22Rv1 (cell line): ENCODE measurements around the gene KRTAP10-2.
"Not testable (repeated sequence)": the region's sequence is repeated elsewhere in the genome, so short reads cannot be mapped to it uniquely, and the experiment has no call there.

Source experiments
- H3K27ac ChIP-seq: fragments of 450-650 bp; 2 replicates; pipeline ENCODE4 v1.5.1; 2017
- CTCF ChIP-seq: fragments of 450-650 bp; IDR thresholded peaks from 2 replicates; pipeline ENCODE4 v1.5.1; 2017; ENCODE audit warnings: mild to moderate bottlenecking
- ZFX ChIP-seq: fragments of 450-650 bp; IDR thresholded peaks from 2 replicates; pipeline ENCODE4 v1.6.1; 2017; ENCODE audit warnings: antibody characterized with exemption, borderline replicate concordance

The KRTAP10-2 gene

GRCh38 chr21:44594406-44594916, 43.2 kb upstream of the KRTAP10-2 start:
- no peak for TF ChIP-seq CTCF
- TF ChIP-seq ZFX, result no peak
- H3K27ac ChIP-seq, result no peak overlapping the region

- TF ChIP-seq ZFX (no peak), CTCF (no peak)
- H3K27ac ChIP-seq, result no peak overlapping the region
Measured at GRCh38 chr21:44593598-44594405, 42.5 kb upstream of the KRTAP10-2 start.

GRCh38 chr21:44592446-44593311, 41.4 kb upstream of the KRTAP10-2 start, which contains the start of gene KRTAP10-6:
TSS of gene KRTAP10-6 (minus strand) at chr21:44592505. CDS start at chr21:44592484, 21 bp downstream.
- H3K27ac ChIP-seq, result no peak within 1 kb of the TSS
- TF ChIP-seq ZFX (no peak), CTCF (no peak)

- not testable (repeated sequence) for H3K27ac ChIP-seq
Measured at GRCh38 chr21:44591801-44592130, 40.5 kb upstream of the KRTAP10-2 start.

GRCh38 chr21:44590897-44591800, 39.8 kb upstream of the KRTAP10-2 start:
- not testable (repeated sequence) for H3K27ac ChIP-seq

- no peak for TF ChIP-seq CTCF
- TF ChIP-seq ZFX, result no peak
- no peak overlapping the region for H3K27ac ChIP-seq
Measured at GRCh38 chr21:44590311-44590721, 39.0 kb upstream of the KRTAP10-2 start.

- no peak overlapping the region for H3K27ac ChIP-seq
- no peak for TF ChIP-seq CTCF
- no peak for TF ChIP-seq ZFX
Measured at GRCh38 chr21:44589586-44590305, 38.4 kb upstream of the KRTAP10-2 start.
